CD4-positive, alpha-beta T cell (primary cell): ENCODE results near the gene GNLY. TPM values are rescaled to one million over a fixed set of nuclear protein-coding genes. Genes with fewer than 3 reads are reported as not detected.

Experiments
- ATAC-seq: fragments of 200-7000 bp; cut with Tn5 transposase; one replicate; pipeline ENCODE4 v1.10.0; 2022; ENCODE audit warnings: mild to moderate bottlenecking; ENCODE audit not compliant: poor library complexity
- CTCF ChIA-PET: fragments of 350-600 bp; sonication (Branson Sonifier 250); formaldehyde crosslinking; loops from one replicate; lab custom pipeline; 2021; ENCODE audit warnings: antibody characterized with exemption, inconsistent platforms; lab: Charles Lee
- POLR2A ChIA-PET: fragments of 350-600 bp; sonication (Branson Sonifier 250); formaldehyde crosslinking; loops from one replicate; lab custom pipeline; 2021; ENCODE audit warnings: antibody characterized with exemption, inconsistent platforms; lab: Charles Lee
- DNase-seq, 14 experiments: peaks; one replicate each; pipeline ENCODE4 v3.0.0-alpha.2; 2013 to 2020; ENCODE audit warnings: mixed read lengths in 2 of 14
- H3K27ac ChIP-seq, 2 donors: one replicate each; pipeline versions ENCODE4 v1.5.1 to v1.7.0; 2013; ENCODE audit warnings: low read length in 2 of 2, low read depth in 1 of 2, mild to moderate bottlenecking in 1 of 2
- H3K27me3 ChIP-seq, 2 experiments: 1 replicate in 1 of 2; 2 replicates in 1 of 2; pipeline versions ENCODE4 v1.6.1 to v1.7.0; 2013; ENCODE audit warnings: low read length in 2 of 2, control low read depth in 1 of 2, mild to moderate bottlenecking in 1 of 2, moderate library complexity in 1 of 2; ENCODE audit not compliant: insufficient read depth in 2 of 2, control insufficient read depth in 1 of 2
- H3K36me3 ChIP-seq: one replicate; pipeline ENCODE4 v1.6.1; 2013; ENCODE audit warnings: low read length, control low read depth; ENCODE audit not compliant: insufficient read depth
- H3K4me1 ChIP-seq: one replicate; pipeline ENCODE4 v1.6.1; 2013; ENCODE audit warnings: low read length, control low read depth; ENCODE audit not compliant: insufficient read depth
- H3K4me3 ChIP-seq: one replicate; pipeline ENCODE4 v1.5.1; 2013; ENCODE audit warnings: mild to moderate bottlenecking, low read length, moderate library complexity
- H3K9me3 ChIP-seq, 2 experiments: 1 replicate in 1 of 2; 2 replicates in 1 of 2; pipeline versions ENCODE4 v1.6.1 to v1.7.0; 2013; ENCODE audit warnings: low read length in 2 of 2, mild to moderate bottlenecking in 2 of 2, control low read depth in 1 of 2, moderate library complexity in 1 of 2; ENCODE audit not compliant: control insufficient read depth in 1 of 2, insufficient read depth in 1 of 2
- H3K27ac Mint-ChIP-seq: one replicate; pipeline ENCODE4 v1.8.0; 2020; ENCODE audit warnings: mixed read lengths
- H3K27me3 Mint-ChIP-seq: one replicate; pipeline ENCODE4 v1.8.0; 2021; ENCODE audit warnings: mixed read lengths
- H3K36me3 Mint-ChIP-seq: one replicate; pipeline ENCODE4 v1.8.0; 2021; ENCODE audit warnings: low read depth, mixed read lengths
- H3K4me1 Mint-ChIP-seq: one replicate; pipeline ENCODE4 v1.8.0; 2021; ENCODE audit warnings: low read depth, mixed read lengths
- H3K4me3 Mint-ChIP-seq: one replicate; pipeline ENCODE4 v1.8.0; 2020; ENCODE audit warnings: mild to moderate bottlenecking, mixed read lengths
- H3K9me3 Mint-ChIP-seq: one replicate; pipeline ENCODE4 v1.8.0; 2020; ENCODE audit warnings: mixed read lengths
- intact Hi-C, 2 experiments: fragments of 100-400 bp; cut with DNase I in 1 of 2; cut with micrococcal nuclease in 1 of 2; formaldehyde crosslinking; loops; one replicate each; pipeline versions ENCODE4 v1.15.1 to v1.9.0; 2023 to 2025; cut with DNase I, micrococcal nuclease
- total RNA-seq, 174 experiments: library from RNA in 2 of 174; stranded (reverse) in 2 of 174; gene quantifications; one replicate each; pipeline ENCODE4 v1.2.3 and lab custom pipeline; 2021 to 2026
- TF ChIP-seq, protein P1 (sequence below): fragments of 200-600 bp; IDR thresholded peaks from one replicate; pipeline ENCODE4 v1.8.0; 2022; ENCODE audit warnings: antibody characterized with exemption, mild to moderate bottlenecking

Gene GNLY
- total RNA-seq, 2 experiments from 2014 or later = 45.1 TPM

DNA sequence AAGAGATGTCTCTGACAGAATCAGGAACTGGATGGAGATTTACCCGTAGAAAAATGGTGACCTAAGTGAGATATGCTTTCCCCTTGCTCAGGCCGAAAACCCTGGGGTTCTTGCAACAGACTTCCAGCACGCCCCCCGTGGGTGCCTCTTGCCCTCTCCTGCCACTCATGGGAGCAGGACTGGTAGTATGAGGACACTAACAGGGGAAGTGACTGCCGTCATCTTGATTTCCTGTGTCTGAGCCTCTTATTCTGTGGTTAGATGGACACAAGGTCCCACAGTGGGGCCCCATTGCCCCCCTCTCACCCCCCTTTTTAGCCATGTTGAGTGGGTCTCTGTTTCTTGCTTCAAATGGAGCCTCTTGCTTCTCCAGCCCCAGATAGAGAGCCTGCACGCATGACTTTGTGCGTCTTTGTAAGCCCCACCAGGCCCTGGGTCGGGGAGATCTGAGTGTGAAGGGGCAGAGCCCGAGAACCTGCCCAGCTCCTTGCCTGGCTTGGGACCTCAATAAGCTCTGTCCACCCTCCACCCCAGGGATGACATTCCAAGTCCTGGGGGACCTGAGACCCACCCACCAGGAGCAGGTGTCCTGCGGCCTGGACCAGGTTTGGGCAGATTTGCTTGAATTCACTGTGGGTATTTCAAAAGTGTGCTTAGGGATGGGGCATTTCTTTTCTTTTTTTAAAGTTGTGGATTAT, 12.6 kb downstream of the GNLY start:
- H3K4me3 Mint-ChIP-seq = no peak overlapping the region
- TF ChIP-seq, protein P1, sequence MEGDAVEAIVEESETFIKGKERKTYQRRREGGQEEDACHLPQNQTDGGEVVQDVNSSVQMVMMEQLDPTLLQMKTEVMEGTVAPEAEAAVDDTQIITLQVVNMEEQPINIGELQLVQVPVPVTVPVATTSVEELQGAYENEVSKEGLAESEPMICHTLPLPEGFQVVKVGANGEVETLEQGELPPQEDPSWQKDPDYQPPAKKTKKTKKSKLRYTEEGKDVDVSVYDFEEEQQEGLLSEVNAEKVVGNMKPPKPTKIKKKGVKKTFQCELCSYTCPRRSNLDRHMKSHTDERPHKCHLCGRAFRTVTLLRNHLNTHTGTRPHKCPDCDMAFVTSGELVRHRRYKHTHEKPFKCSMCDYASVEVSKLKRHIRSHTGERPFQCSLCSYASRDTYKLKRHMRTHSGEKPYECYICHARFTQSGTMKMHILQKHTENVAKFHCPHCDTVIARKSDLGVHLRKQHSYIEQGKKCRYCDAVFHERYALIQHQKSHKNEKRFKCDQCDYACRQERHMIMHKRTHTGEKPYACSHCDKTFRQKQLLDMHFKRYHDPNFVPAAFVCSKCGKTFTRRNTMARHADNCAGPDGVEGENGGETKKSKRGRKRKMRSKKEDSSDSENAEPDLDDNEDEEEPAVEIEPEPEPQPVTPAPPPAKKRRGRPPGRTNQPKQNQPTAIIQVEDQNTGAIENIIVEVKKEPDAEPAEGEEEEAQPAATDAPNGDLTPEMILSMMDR = no peak
- H3K27ac ChIP-seq = no peak overlapping the region
- no peak overlapping the region for H3K4me3 ChIP-seq
- ChIA-PET POLR2A (interaction anchor here (0.9 kb wide), 1 partner anchor 18 kb away, joined by 3 read pairs; no protein-coding TSS in a partner anchor), CTCF (interaction anchor here (0.7 to 1.9 kb wide), 9 partner anchors 11 to 370 kb away, joined by 3 to 9 read pairs (median 4); no protein-coding TSS in a partner anchor)
- H3K27me3 ChIP-seq = peaks cover 0 to 4% of the 10 kb centered on the region in 2 experiments
- DNase-seq = peak in 3 of 14 experiments; percentile 24 to 52 (median 41)
- no peak overlapping the region for H3K27ac Mint-ChIP-seq
- peaks cover 14% of the 10 kb centered on the region for H3K4me1 ChIP-seq
- peaks cover 13% of the 10 kb centered on the region for H3K4me1 Mint-ChIP-seq
- H3K36me3 Mint-ChIP-seq = no peaks in the 10 kb centered on the region
- intact Hi-C loops = loop anchor here (1.0 to 10.0 kb wide), 6 partner anchors 27 to 316 kb away; no protein-coding TSS in a partner anchor
- ATAC-seq = no peak
- no peaks in the 10 kb centered on the region for H3K9me3 Mint-ChIP-seq
- H3K36me3 ChIP-seq = no peaks in the 10 kb centered on the region
- H3K27me3 Mint-ChIP-seq = peaks cover 13% of the 10 kb centered on the region
- no peaks in the 10 kb centered on the region for H3K9me3 ChIP-seq

DNA sequence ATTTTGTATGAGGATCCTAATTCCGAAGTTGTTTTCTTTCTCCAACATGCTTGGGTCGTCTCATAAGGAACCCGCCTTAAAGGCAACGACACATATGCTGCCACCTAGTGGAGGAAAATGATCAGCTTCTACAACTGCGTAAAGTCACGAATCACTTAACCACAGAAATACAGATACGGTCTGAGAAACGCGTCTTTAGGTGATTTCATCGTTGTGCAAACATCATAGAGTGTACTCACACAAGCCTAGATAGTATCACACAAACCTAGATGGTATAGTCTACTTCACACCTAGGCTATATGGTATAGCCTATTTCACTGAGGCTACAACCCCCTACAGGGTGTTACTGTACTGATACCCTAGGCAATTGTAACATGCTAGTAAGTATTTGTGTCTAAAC, 13.1 kb downstream of the GNLY start:
- Mint-ChIP-seq H3K4me3 (no peak overlapping the region), H3K9me3 (no peaks in the 10 kb centered on the region), H3K27me3 (peaks cover 13% of the 10 kb centered on the region), H3K27ac (no peak overlapping the region), H3K4me1 (peaks cover 13% of the 10 kb centered on the region), H3K36me3 (no peaks in the 10 kb centered on the region)
- intact Hi-C loops = loop anchor here (1.0 to 10.0 kb wide), 6 partner anchors 28 to 317 kb away; no protein-coding TSS in a partner anchor
- H3K36me3 ChIP-seq = no peaks in the 10 kb centered on the region
- no peaks in the 10 kb centered on the region for H3K9me3 ChIP-seq
- ChIA-PET POLR2A (interaction anchor here (0.9 kb wide), 1 partner anchor 17 kb away, joined by 3 read pairs; no protein-coding TSS in a partner anchor), CTCF (interaction anchor here (0.7 to 1.9 kb wide), 12 partner anchors 8 to 369 kb away, joined by 3 to 9 read pairs (median 4); no protein-coding TSS in a partner anchor)
- peaks cover 0 to 4% of the 10 kb centered on the region in 2 experiments for H3K27me3 ChIP-seq
- TF ChIP-seq, protein P1 = peak; percentile 83
- DNase-seq = peak in 11 of 14 experiments; percentile 21 to 87 (median 50)
- peak; percentile 80 for ATAC-seq
- H3K27ac ChIP-seq = no peak overlapping the region
- peaks cover 14% of the 10 kb centered on the region for H3K4me1 ChIP-seq
- no peak overlapping the region for H3K4me3 ChIP-seq

DNA sequence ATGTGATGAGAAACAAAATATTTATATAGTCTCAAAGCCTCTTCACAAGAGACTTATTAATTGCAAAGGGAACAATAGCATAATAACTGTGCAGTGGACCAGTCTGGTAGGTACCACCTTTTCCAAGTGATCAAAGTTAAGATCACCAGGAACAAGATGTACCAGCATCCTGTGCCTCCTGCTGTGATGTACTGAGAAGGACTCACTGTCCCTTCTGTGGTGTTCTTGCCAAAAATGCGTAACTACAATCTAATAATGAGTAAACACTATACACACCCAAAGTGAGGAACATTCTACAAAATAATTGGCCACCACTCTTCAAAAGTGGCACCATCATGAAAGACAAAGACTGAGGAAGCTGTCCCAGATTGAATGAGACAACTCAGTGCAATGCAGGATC, 14.5 kb downstream of the GNLY start:
- Mint-ChIP-seq H3K27ac (no peak overlapping the region), H3K4me1 (peaks cover 13% of the 10 kb centered on the region), H3K9me3 (no peaks in the 10 kb centered on the region), H3K27me3 (peaks cover 13% of the 10 kb centered on the region), H3K4me3 (no peak overlapping the region), H3K36me3 (no peaks in the 10 kb centered on the region)
- intact Hi-C loops = loop anchor here in 1 of 2 experiments (10.0 kb wide), 1 partner anchor 314 kb away; no protein-coding TSS in a partner anchor
- Histone ChIP-seq H3K27ac (no peak overlapping the region), H3K27me3 (peaks cover 0 to 4% of the 10 kb centered on the region in 2 experiments), H3K36me3 (no peaks in the 10 kb centered on the region), H3K4me3 (no peak overlapping the region), H3K4me1 (peaks cover 14% of the 10 kb centered on the region), H3K9me3 (no peaks in the 10 kb centered on the region)
- DNase-seq (no peak), ATAC-seq (no peak)
- ChIA-PET POLR2A (no interaction called here), CTCF (no interaction called here)
- TF ChIP-seq, protein P1 = no peak
